ENCODE data around the gene SLC3A2.

SLC3A2 gene

GRCh38 chr11:62911137-62912130 is 30.7 kb downstream of the SLC3A2 start:
- Mint-ChIP-seq H3K27me3 (ENCODE audit: low read depth, poor library complexity) (peaks cover 10% of the 10 kb centered on the region), H3K9me3 (no peaks in the 10 kb centered on the region), H3K27ac (no peak overlapping the region), H3K36me3 (ENCODE audit: low read depth) (no peaks in the 10 kb centered on the region), H3K4me3 (no peak overlapping the region), H3K4me1 (peaks cover 4% of the 10 kb centered on the region)
- TF ChIP-seq, protein P1, sequence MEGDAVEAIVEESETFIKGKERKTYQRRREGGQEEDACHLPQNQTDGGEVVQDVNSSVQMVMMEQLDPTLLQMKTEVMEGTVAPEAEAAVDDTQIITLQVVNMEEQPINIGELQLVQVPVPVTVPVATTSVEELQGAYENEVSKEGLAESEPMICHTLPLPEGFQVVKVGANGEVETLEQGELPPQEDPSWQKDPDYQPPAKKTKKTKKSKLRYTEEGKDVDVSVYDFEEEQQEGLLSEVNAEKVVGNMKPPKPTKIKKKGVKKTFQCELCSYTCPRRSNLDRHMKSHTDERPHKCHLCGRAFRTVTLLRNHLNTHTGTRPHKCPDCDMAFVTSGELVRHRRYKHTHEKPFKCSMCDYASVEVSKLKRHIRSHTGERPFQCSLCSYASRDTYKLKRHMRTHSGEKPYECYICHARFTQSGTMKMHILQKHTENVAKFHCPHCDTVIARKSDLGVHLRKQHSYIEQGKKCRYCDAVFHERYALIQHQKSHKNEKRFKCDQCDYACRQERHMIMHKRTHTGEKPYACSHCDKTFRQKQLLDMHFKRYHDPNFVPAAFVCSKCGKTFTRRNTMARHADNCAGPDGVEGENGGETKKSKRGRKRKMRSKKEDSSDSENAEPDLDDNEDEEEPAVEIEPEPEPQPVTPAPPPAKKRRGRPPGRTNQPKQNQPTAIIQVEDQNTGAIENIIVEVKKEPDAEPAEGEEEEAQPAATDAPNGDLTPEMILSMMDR (IDR thresholded peaks at IDR 0.05) = no peak
- DNase-seq = no peak

- peaks cover 4% of the 10 kb centered on the region for H3K4me1 Mint-ChIP-seq
- H3K27me3 Mint-ChIP-seq (ENCODE audit: low read depth, poor library complexity) = peaks cover 10% of the 10 kb centered on the region
- H3K27ac Mint-ChIP-seq = no peak overlapping the region
- no peak for DNase-seq
- no peak overlapping the region for H3K4me3 Mint-ChIP-seq
- H3K9me3 Mint-ChIP-seq = no peaks in the 10 kb centered on the region
- TF ChIP-seq, protein P1 (IDR thresholded peaks at IDR 0.05) = no peak
- no peaks in the 10 kb centered on the region for H3K36me3 Mint-ChIP-seq (ENCODE audit: low read depth)
Observed at GRCh38 chr11:62912268-62912667, 31.6 kb downstream of the SLC3A2 start.

DNA sequence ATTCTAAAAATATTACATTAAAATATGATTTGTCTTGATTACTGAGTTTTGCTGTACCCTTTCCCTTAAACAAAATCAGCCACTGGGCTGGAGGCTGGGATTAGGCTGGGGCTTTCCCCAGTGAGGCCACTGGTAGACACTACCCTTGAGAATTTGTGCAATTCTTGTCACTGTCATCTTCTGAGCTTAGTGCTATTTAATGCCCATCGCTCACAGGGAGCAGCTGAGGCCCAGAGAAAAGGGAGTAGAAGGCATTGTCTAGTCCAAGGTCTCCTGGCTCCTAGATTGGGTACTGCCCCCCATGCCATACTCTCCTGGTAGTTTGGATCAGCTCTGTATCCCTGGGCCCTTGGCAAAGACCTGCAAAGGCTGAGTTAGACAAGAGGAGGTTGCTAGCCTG is 33.7 kb downstream of the SLC3A2 start:
- Mint-ChIP-seq H3K9me3 (no peaks in the 10 kb centered on the region), H3K36me3 (ENCODE audit: low read depth) (no peaks in the 10 kb centered on the region), H3K4me1 (peaks cover 12% of the 10 kb centered on the region), H3K4me3 (no peak overlapping the region), H3K27me3 (ENCODE audit: low read depth, poor library complexity) (peaks cover 5% of the 10 kb centered on the region), H3K27ac (no peak overlapping the region)
- DNase-seq = no peak
- TF ChIP-seq, protein P1 (IDR thresholded peaks at IDR 0.05) = no peak

DNA sequence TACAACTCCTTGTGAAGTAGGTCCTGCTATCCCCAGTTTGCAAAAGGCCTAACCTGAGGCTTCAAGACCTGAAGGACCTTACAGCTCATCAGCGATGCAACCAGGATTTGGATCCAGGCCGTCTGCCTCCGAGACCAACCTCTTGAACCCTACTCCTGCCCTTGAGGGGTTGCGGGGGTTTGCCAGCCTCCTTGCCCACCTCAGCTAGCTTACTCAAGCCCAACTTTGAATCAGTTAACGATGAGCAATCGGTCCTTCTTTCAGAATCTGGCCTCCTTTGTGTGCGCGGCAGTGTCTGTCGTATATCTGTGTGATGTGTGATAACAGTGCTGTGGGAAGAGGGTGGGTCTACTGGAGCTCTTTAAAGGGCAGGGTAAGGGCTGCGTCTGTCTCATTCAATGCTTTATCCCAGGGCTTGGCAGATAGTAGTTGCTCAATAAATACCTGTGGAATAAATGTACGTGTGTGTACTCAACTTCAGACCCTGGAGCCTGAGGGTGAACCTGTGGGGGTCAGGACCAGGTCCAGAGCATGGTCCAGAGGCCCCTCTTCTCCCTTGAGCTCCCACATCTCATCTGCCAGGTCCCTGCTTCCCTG is 37.3 kb downstream of the SLC3A2 start:
- Mint-ChIP-seq H3K4me3 (no peak overlapping the region), H3K27me3 (ENCODE audit: low read depth, poor library complexity) (peaks cover 30% of the 10 kb centered on the region), H3K9me3 (peaks cover 4% of the 10 kb centered on the region), H3K27ac (no peak overlapping the region), H3K4me1 (peaks cover 31% of the 10 kb centered on the region), H3K36me3 (ENCODE audit: low read depth) (no peaks in the 10 kb centered on the region)
- TF ChIP-seq, protein P1 (IDR thresholded peaks at IDR 0.05) = no peak
- DNase-seq = no peak

DNA sequence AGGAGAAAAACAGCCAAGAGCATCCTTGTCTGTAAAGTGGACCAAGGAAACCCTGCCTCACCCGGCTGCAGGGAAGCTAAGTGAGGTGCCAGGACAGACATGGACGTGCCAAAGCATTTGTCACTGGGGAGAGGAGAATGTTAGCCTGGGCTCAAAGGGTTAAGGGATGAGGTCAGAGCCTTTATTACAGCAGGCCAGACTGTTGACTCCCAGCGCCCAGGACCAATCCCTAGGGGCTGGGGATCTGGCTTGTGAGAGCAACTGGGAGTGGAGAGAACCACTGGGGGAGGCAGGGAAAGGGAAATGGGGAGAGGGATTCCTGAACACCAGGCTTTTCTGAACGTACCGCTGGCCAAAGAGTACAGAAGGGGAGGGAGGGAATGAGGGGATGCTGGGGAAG is 37.8 kb downstream of the SLC3A2 start:
- H3K9me3 Mint-ChIP-seq = peaks cover 6% of the 10 kb centered on the region

More for the DNA sequence above, 37.8 kb downstream of the SLC3A2 start:
- peaks cover 33% of the 10 kb centered on the region for H3K4me1 Mint-ChIP-seq
- no peak for DNase-seq
- peaks cover 35% of the 10 kb centered on the region for H3K27me3 Mint-ChIP-seq (ENCODE audit: low read depth, poor library complexity)
- H3K27ac Mint-ChIP-seq = no peak overlapping the region
- no peak overlapping the region for H3K4me3 Mint-ChIP-seq
- H3K36me3 Mint-ChIP-seq (ENCODE audit: low read depth) = no peaks in the 10 kb centered on the region
- TF ChIP-seq, protein P1 (IDR thresholded peaks at IDR 0.05) = no peak
